GM23338 (cell line): ENCODE data around the gene MYO3B. TPM values are rescaled to one million over a fixed set of nuclear protein-coding genes. Genes with fewer than 3 reads are reported as not detected.

Experiments used
- ATAC-seq: fragments of 200-7000 bp; cut with Tn5 transposase; 3 replicates; pipeline ENCODE4 v1.9.1; 2020
- DNase-seq: peaks from one replicate; pipeline ENCODE4 v3.0.0-alpha.2; 2015; ENCODE audit warnings: low spot score
- H2AFZ ChIP-seq: fragments of 200-600 bp; sonication (generic); 2 replicates; pipeline ENCODE4 v1.8.0; 2016; ENCODE audit warnings: antibody characterized with exemption, mild to moderate bottlenecking, moderate library complexity
- H3F3A ChIP-seq: fragments of 200-600 bp; sonication (generic); replicated peaks from 2 replicates; pipeline ENCODE4 v1.8.0; 2017; ENCODE audit warnings: antibody characterized with exemption, mixed run types, low read depth
- H3K27ac ChIP-seq: fragments of 200-600 bp; sonication (generic); 2 replicates; pipeline ENCODE4 v1.6.1; 2016; ENCODE audit warnings: low read depth
- H3K27me3 ChIP-seq: fragments of 200-600 bp; sonication (generic); 2 replicates; pipeline ENCODE4 v1.8.0; 2016; ENCODE audit warnings: mild to moderate bottlenecking, mixed run types, moderate library complexity; ENCODE audit not compliant: insufficient read depth
- H3K36me3 ChIP-seq: fragments of 200-600 bp; sonication (generic); 2 replicates; pipeline ENCODE4 v1.8.0; 2016; ENCODE audit warnings: mild to moderate bottlenecking; ENCODE audit not compliant: insufficient read depth
- H3K4me1 ChIP-seq: fragments of 200-600 bp; sonication (generic); 2 replicates; pipeline ENCODE4 v1.8.0; 2016; ENCODE audit warnings: mild to moderate bottlenecking, moderate library complexity; ENCODE audit not compliant: insufficient read depth
- H3K4me2 ChIP-seq: fragments of 200-600 bp; sonication (generic); 2 replicates; pipeline ENCODE4 v1.7.1; 2017; ENCODE audit warnings: mixed run types
- H3K4me3 ChIP-seq: fragments of 200-600 bp; sonication (generic); 2 replicates; pipeline ENCODE4 v1.6.1; 2016; ENCODE audit warnings: mixed run types
- H3K79me2 ChIP-seq: fragments of 200-600 bp; sonication (generic); replicated peaks from 2 replicates; pipeline ENCODE4 v1.8.0; 2017; ENCODE audit warnings: mild to moderate bottlenecking; ENCODE audit not compliant: insufficient read depth
- H3K9me2 ChIP-seq: fragments of 200-600 bp; sonication (generic); 2 replicates; pipeline ENCODE4 v1.8.0; 2017; ENCODE audit not compliant: insufficient read depth
- H4K20me1 ChIP-seq: fragments of 200-600 bp; sonication (generic); replicated peaks from 2 replicates; pipeline ENCODE4 v1.8.0; 2017; ENCODE audit warnings: mild to moderate bottlenecking; ENCODE audit not compliant: insufficient read depth
- H3K27ac Mint-ChIP-seq: 2 replicates; pipeline ENCODE4 v1.8.0; 2020; ENCODE audit warnings: inconsistent platforms, mild to moderate bottlenecking, moderate library complexity, mixed read lengths
- H3K27me3 Mint-ChIP-seq: 3 replicates; pipeline ENCODE4 v1.8.0; 2022; ENCODE audit warnings: low read depth, mild to moderate bottlenecking, moderate library complexity, mixed read lengths, inconsistent platforms; ENCODE audit not compliant: insufficient read depth, poor library complexity
- H3K36me3 Mint-ChIP-seq: 3 replicates; pipeline ENCODE4 v1.8.0; 2021; ENCODE audit warnings: low read depth, mild to moderate bottlenecking, inconsistent platforms, moderate library complexity, mixed read lengths
- H3K4me1 Mint-ChIP-seq: 3 replicates; pipeline ENCODE4 v1.8.0; 2020; ENCODE audit warnings: mild to moderate bottlenecking, inconsistent platforms, mixed read lengths
- H3K4me3 Mint-ChIP-seq: 3 replicates; pipeline ENCODE4 v1.8.0; 2021; ENCODE audit warnings: moderate library complexity, mild to moderate bottlenecking, inconsistent platforms, mixed read lengths
- H3K9me3 Mint-ChIP-seq: 3 replicates; pipeline ENCODE4 v1.8.0; 2020; ENCODE audit warnings: moderate library complexity, mild to moderate bottlenecking, inconsistent platforms, mixed read lengths
- CREB1 ChIP-seq: fragments of 250-450 bp; sonication (Bioruptor Pico); IDR thresholded peaks from 2 replicates; pipeline ENCODE4 v1.5.0; 2020; ENCODE audit warnings: low read depth, mild to moderate bottlenecking, moderate library complexity
- JUNB ChIP-seq: IDR thresholded peaks from one replicate; pipeline ENCODE4 v1.6.1; 2016; ENCODE audit warnings: antibody characterized with exemption; ENCODE audit not compliant: unreplicated experiment
- NANOG ChIP-seq: IDR thresholded peaks from 2 replicates; pipeline ENCODE4 v1.6.1; 2016; ENCODE audit warnings: antibody characterized with exemption, borderline replicate concordance
- STAT1 ChIP-seq: IDR thresholded peaks from one replicate; pipeline ENCODE4 v1.6.1; 2016; ENCODE audit warnings: antibody characterized with exemption; ENCODE audit not compliant: unreplicated experiment
- ZNF331 ChIP-seq: fragments of 250-450 bp; sonication (Bioruptor Pico); IDR thresholded peaks from 2 replicates; pipeline ENCODE4 v1.5.0; 2020; ENCODE audit warnings: low read depth, mild to moderate bottlenecking, moderate library complexity
- polyA plus RNA-seq: library from polyadenylated mRNA; unstranded; fragments of >200 nt; fragmentation: Nextera tagmentation; extraction: Ambion mirVana; gene quantifications from 2 replicates; pipeline ENCODE4 v1.2.1, GENCODE V29; 2016
- total RNA-seq: library from RNA; depleted of rRNA; stranded (reverse); fragments of >200 nt; shearing (Covaris generic); gene quantifications from 2 replicates; pipeline ENCODE4 v1.2.3, GENCODE V29; 2014
- TF ChIP-seq, protein P1 (sequence below): fragments of 250-450 bp; sonication (Bioruptor Pico); IDR thresholded peaks from 2 replicates; pipeline ENCODE4 v1.5.0; 2020; ENCODE audit warnings: mild to moderate bottlenecking, moderate library complexity

Gene MYO3B
- total and polyA plus RNA-seq, 2 experiments from 2014 or later: 0.42 TPM; not detected in 1

DNA sequence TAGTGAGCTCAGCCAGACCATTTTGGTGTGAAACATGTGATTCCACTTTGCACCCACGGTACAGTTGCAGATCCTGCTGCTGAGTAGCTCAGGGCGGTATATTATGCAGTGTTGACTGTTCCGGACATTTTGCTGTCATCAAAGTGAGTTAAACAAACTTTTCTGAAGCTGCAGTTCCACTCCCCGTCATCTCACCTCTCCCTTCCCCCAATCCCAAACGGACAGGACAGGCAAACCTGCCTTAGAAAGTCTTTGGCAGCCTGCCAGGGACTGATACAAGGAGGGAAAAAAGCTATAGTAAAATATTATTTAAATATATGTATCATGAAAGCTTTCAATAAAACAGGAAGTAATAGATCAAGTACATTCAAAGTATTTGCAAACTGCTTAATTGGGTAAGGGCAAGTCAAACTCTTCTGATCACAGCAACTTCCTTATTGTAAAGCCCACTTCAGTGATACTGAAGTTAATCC lies 501.7 kb downstream of the MYO3B start:
- ATAC-seq (peak; percentile 33), DNase-seq (peak; percentile 21)
- no peak overlapping the region for H3K27ac ChIP-seq
- H3K4me1 ChIP-seq: peaks cover 28% of the 10 kb centered on the region
- no peaks in the 10 kb centered on the region for H3K79me2 ChIP-seq
- peak overlapping the region; percentile 3 for H3K4me2 ChIP-seq
- H3K4me3 Mint-ChIP-seq: no peak overlapping the region; the same call in 2 of the 3 replicates
- no peaks in the 10 kb centered on the region; the same call in 1 of the 2 replicates for H3K27me3 ChIP-seq
- H3K27me3 Mint-ChIP-seq: peaks cover 4% of the 10 kb centered on the region
- no peaks in the 10 kb centered on the region for H3K9me3 Mint-ChIP-seq
- H2AFZ ChIP-seq: no peak overlapping the region
- H3K4me3 ChIP-seq: peak overlapping the region; percentile 3
- no peaks in the 10 kb centered on the region for H3K36me3 ChIP-seq
- no peaks in the 10 kb centered on the region for H3K36me3 Mint-ChIP-seq
- no peaks in the 10 kb centered on the region for H4K20me1 ChIP-seq
- TF ChIP-seq CREB1 (CRISPR knock-in tag): no peak
- TF ChIP-seq JUNB: no peak
- no peak for TF ChIP-seq STAT1
- no peak for TF ChIP-seq ZNF331 (CRISPR knock-in tag)
- no peak overlapping the region for H3K27ac Mint-ChIP-seq
- H3K4me1 Mint-ChIP-seq: peaks cover 40% of the 10 kb centered on the region
- H3K9me2 ChIP-seq: no peaks in the 10 kb centered on the region
- no peaks in the 10 kb centered on the region for H3F3A ChIP-seq

DNA sequence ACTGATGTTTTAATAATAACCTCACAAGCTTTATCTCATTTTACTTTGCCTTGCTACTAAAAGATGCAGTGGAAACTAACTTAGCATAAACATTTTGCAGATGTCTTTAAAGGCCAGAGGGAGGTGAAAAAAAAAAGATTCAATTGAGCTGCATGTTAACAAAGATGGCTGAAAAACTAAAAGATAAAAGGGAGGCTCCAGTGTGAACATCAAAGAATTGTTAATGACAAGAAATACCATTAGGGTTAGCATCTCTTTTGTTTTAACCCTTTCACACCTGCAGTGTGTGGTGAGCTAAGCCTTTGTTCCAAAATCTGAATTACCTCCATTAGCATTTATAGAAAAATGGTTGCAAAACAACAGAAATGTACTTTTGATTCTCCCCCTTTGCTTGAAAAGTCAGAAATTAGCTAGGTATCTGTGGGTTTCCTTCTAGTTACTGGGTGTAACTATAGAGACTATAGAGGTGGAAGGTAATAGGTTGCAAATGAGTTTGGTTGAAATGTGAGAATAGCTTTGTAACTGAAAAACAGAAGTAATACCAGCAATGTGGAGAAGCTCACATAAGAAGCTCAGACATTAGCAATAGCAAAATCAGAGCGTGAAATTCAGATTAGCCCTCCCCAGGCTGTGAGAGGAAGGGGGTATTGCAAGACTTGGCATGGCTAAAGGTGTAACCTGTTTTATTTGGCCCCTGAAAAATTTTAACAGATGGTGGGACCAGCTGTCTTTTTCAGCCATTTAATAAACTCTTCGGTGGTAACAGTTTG lies 502.4 kb downstream of the MYO3B start:
- Mint-ChIP-seq H3K27me3 (peaks cover 6% of the 10 kb centered on the region), H3K9me3 (no peaks in the 10 kb centered on the region), H3K27ac (peak overlapping the region; percentile 17; the same call in 1 of the 2 replicates), H3K36me3 (no peaks in the 10 kb centered on the region), H3K4me1 (peaks cover 44% of the 10 kb centered on the region), H3K4me3 (peak overlapping the region; percentile 47)
- Histone ChIP-seq H3K9me2 (no peaks in the 10 kb centered on the region), H3K27ac (0 out of 2 replicates have a peak overlapping the region, but pooled peaks have one; percentile 0), H3K36me3 (no peaks in the 10 kb centered on the region), H3K4me2 (peak overlapping the region; percentile 44), H3K4me3 (peak overlapping the region; percentile 3), H3F3A (no peaks in the 10 kb centered on the region), H2AFZ (no peak overlapping the region), H3K79me2 (no peaks in the 10 kb centered on the region), H3K4me1 (peaks cover 28% of the 10 kb centered on the region), H3K27me3 (no peaks in the 10 kb centered on the region; the same call in 1 of the 2 replicates), H4K20me1 (no peaks in the 10 kb centered on the region)
- peak; percentile 95 for ATAC-seq
- peak; percentile 66; the same call in 1 of the 2 replicates for TF ChIP-seq NANOG
- TF ChIP-seq, protein P1, sequence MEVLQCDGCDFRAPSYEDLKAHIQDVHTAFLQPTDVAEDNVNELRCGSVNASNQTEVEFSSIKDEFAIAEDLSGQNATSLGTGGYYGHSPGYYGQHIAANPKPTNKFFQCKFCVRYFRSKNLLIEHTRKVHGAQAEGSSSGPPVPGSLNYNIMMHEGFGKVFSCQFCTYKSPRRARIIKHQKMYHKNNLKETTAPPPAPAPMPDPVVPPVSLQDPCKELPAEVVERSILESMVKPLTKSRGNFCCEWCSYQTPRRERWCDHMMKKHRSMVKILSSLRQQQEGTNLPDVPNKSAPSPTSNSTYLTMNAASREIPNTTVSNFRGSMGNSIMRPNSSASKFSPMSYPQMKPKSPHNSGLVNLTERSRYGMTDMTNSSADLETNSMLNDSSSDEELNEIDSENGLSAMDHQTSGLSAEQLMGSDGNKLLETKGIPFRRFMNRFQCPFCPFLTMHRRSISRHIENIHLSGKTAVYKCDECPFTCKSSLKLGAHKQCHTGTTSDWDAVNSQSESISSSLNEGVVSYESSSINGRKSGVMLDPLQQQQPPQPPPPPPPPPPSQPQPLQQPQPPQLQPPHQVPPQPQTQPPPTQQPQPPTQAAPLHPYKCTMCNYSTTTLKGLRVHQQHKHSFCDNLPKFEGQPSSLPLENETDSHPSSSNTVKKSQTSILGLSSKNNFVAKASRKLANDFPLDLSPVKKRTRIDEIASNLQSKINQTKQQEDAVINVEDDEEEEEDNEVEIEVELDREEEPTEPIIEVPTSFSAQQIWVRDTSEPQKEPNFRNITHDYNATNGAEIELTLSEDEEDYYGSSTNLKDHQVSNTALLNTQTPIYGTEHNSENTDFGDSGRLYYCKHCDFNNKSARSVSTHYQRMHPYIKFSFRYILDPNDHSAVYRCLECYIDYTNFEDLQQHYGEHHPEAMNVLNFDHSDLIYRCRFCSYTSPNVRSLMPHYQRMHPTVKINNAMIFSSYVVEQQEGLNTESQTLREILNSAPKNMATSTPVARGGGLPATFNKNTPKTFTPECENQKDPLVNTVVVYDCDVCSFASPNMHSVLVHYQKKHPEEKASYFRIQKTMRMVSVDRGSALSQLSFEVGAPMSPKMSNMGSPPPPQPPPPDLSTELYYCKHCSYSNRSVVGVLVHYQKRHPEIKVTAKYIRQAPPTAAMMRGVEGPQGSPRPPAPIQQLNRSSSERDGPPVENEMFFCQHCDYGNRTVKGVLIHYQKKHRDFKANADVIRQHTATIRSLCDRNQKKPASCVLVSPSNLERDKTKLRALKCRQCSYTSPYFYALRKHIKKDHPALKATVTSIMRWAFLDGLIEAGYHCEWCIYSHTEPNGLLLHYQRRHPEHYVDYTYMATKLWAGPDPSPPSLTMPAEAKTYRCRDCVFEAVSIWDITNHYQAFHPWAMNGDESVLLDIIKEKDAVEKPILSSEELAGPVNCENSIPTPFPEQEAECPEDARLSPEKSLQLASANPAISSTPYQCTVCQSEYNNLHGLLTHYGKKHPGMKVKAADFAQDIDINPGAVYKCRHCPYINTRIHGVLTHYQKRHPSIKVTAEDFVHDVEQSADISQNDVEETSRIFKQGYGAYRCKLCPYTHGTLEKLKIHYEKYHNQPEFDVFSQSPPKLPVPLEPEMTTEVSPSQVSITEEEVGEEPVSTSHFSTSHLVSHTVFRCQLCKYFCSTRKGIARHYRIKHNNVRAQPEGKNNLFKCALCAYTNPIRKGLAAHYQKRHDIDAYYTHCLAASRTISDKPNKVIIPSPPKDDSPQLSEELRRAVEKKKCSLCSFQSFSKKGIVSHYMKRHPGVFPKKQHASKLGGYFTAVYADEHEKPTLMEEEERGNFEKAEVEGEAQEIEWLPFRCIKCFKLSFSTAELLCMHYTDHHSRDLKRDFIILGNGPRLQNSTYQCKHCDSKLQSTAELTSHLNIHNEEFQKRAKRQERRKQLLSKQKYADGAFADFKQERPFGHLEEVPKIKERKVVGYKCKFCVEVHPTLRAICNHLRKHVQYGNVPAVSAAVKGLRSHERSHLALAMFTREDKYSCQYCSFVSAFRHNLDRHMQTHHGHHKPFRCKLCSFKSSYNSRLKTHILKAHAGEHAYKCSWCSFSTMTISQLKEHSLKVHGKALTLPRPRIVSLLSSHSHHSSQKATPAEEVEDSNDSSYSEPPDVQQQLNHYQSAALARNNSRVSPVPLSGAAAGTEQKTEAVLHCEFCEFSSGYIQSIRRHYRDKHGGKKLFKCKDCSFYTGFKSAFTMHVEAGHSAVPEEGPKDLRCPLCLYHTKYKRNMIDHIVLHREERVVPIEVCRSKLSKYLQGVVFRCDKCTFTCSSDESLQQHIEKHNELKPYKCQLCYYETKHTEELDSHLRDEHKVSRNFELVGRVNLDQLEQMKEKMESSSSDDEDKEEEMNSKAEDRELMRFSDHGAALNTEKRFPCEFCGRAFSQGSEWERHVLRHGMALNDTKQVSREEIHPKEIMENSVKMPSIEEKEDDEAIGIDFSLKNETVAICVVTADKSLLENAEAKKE: no peak
- peak; percentile 88 for DNase-seq
